ENCODE results near the gene SCYGR1. TPM values are rescaled to one million over a fixed set of nuclear protein-coding genes. Genes with fewer than 3 reads are reported as not detected.
A peak's percentile ranks its signal among the peaks of the same experiment; 100 is the strongest.

SCYGR1 gene
- total RNA-seq, 1 donor from 2014 or later, result not detected

GRCh38 chr2:227412877-227413276, 25.1 kb upstream of the SCYGR1 start:
- TF ChIP-seq, protein P1, sequence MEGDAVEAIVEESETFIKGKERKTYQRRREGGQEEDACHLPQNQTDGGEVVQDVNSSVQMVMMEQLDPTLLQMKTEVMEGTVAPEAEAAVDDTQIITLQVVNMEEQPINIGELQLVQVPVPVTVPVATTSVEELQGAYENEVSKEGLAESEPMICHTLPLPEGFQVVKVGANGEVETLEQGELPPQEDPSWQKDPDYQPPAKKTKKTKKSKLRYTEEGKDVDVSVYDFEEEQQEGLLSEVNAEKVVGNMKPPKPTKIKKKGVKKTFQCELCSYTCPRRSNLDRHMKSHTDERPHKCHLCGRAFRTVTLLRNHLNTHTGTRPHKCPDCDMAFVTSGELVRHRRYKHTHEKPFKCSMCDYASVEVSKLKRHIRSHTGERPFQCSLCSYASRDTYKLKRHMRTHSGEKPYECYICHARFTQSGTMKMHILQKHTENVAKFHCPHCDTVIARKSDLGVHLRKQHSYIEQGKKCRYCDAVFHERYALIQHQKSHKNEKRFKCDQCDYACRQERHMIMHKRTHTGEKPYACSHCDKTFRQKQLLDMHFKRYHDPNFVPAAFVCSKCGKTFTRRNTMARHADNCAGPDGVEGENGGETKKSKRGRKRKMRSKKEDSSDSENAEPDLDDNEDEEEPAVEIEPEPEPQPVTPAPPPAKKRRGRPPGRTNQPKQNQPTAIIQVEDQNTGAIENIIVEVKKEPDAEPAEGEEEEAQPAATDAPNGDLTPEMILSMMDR (IDR thresholded peaks at IDR 0.05), result no peak
- intact Hi-C loops (cut with DNase I), result no loop called here
- Histone ChIP-seq H3K27me3 (no peaks in the 10 kb centered on the region), H3K4me1 (peaks cover 0 to 6% of the 10 kb centered on the region in 2 donors), H3K4me3 (no peak overlapping the region), H3K36me3 (no peaks in the 10 kb centered on the region), H3K27ac (no peak overlapping the region), H3K9me3 (no peaks in the 10 kb centered on the region)
- no peak for DNase-seq (ENCODE audit: low spot score in 2 of 2)

GRCh38 chr2:227411990-227412350, 24.2 kb upstream of the SCYGR1 start:
- Histone ChIP-seq H3K4me3 (no peak overlapping the region), H3K9me3 (no peaks in the 10 kb centered on the region), H3K36me3 (no peaks in the 10 kb centered on the region), H3K27me3 (no peaks in the 10 kb centered on the region), H3K27ac (no peak overlapping the region), H3K4me1 (peaks cover 0 to 10% of the 10 kb centered on the region in 2 donors)
- intact Hi-C loops (cut with DNase I), result no loop called here
- TF ChIP-seq, protein P1 (IDR thresholded peaks at IDR 0.05), result no peak
- no peak for DNase-seq (ENCODE audit: low spot score in 2 of 2)

- no peak overlapping the region for H3K4me3 ChIP-seq
- H3K4me1 ChIP-seq, result peaks cover 0 to 15% of the 10 kb centered on the region in 2 donors
- DNase-seq (ENCODE audit: low spot score in 2 of 2), result no peak
- no peaks in the 10 kb centered on the region for H3K36me3 ChIP-seq
- H3K27me3 ChIP-seq, result no peaks in the 10 kb centered on the region
- H3K27ac ChIP-seq, result no peak overlapping the region
- H3K9me3 ChIP-seq, result no peaks in the 10 kb centered on the region
- intact Hi-C loops (cut with DNase I), result no loop called here
- TF ChIP-seq, protein P1 (IDR thresholded peaks at IDR 0.05), result no peak
Observed at GRCh38 chr2:227411320-227411989, 23.7 kb upstream of the SCYGR1 start.

- Histone ChIP-seq H3K36me3 (no peaks in the 10 kb centered on the region), H3K9me3 (no peaks in the 10 kb centered on the region), H3K4me3 (no peak overlapping the region), H3K27ac (no peak overlapping the region), H3K27me3 (no peaks in the 10 kb centered on the region), H3K4me1 (peaks cover 0 to 17% of the 10 kb centered on the region in 2 donors)
- DNase-seq (ENCODE audit: low spot score in 2 of 2), result no peak
- TF ChIP-seq, protein P1 (IDR thresholded peaks at IDR 0.05), result no peak
- intact Hi-C loops (cut with DNase I), result no loop called here
Observed at GRCh38 chr2:227410191-227410590, 22.4 kb upstream of the SCYGR1 start.

DNA sequence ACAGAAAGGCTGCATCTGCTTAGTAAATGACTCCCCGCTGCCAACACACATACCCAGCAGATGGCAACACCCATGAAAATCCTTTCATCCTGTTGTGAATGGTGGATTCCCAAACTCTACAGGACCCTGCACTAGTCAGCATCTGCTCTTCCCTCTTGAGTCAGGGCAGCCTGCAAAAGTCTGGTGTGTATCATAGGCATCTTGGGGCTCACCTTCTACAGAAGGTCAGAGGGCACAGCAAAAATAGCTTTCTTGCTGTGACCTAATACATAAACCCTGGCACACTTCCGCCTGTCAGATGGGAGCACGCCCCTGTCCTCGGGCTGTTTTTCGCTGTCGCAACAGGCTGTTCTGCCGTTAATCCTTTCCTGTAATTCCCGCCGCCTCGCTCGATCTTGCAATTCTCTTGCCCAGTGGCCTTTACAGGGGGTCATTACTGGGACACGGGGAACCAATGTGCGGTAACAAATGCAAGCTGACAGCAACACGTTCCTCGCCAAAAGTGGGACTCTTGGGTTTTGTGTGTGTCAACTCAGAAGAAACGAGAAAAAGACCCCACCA, 19.9 kb upstream of the SCYGR1 start:
- Histone ChIP-seq H3K36me3 (no peaks in the 10 kb centered on the region), H3K27ac (peak overlapping the region; percentile 39 to 84), H3K27me3 (no peaks in the 10 kb centered on the region), H3K9me3 (no peaks in the 10 kb centered on the region), H3K4me3 (no peak overlapping the region), H3K4me1 (peaks cover 0 to 10% of the 10 kb centered on the region in 2 donors)
- TF ChIP-seq, protein P1 (IDR thresholded peaks at IDR 0.05), result no peak
- intact Hi-C loops (cut with DNase I), result loop anchor here (2.0 to 10.0 kb wide), 5 partner anchors 41 to 477 kb away; partner anchors contain the start of gene SLC19A3
- DNase-seq (ENCODE audit: low spot score in 2 of 2), result peak; percentile 31 to 79
